ENCODE measurements around the gene RTKN2. TPM values are rescaled to one million over a fixed set of nuclear protein-coding genes. Genes with fewer than 3 reads are reported as not detected.

RTKN2 gene
- total and polyA plus RNA-seq, 2 donors (not counting 1 experiment from before 2014, with no cell fraction given) = 0.07 to 0.22 TPM

DNA sequence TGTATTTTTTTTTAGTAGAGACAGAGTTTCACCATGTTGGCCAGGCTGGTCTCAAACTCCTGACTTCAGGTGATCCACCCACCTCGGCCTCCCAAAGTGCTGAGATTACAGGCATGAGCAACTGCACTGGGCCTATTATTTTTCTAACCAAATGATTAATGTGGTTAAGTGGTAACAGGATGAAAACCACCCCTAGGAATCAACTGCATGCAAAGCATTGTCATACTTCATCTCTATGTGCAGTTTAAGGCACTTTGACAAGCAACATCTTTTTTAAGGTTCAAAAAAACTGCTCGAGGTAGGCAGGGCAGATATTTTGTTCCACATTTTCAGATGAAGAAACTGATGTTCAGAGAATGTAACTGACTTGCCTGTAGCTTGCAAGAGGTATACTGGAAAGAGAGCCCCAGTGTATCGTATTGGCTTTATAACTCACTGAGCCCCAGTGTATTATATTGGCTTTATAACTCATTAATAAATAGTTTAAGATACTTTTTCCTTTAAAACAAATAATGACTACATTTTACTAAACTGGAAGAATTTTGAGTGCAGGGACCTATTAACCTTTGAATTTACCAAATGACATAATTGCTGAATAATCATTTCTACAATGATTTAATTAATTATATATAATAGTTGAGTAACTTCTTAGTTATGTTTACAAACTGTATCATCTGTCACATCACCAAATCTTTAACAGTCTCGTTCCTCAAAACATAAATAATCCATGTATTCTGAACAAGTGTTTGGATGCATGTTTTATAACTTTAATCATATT is 38.1 kb downstream of the RTKN2 start:
- no peak overlapping the region for H3K4me3 Mint-ChIP-seq
- H2AFZ ChIP-seq (ENCODE audit: insufficient read depth, low read depth, low read length, poor library complexity, severe bottlenecking) = no peak overlapping the region
- POLR2A ChIA-PET = no interaction called here
- H3K4me1 Mint-ChIP-seq = peaks cover 2% of the 10 kb centered on the region
- no peak overlapping the region for H3K9ac ChIP-seq (ENCODE audit: low read length)
- H3K79me2 ChIP-seq (ENCODE audit: control insufficient read depth, insufficient read depth, low read length) = no peaks in the 10 kb centered on the region
- DNase-seq = no peak
- H3K27ac ChIP-seq (ENCODE audit: low read length in 2 of 2) = no peak overlapping the region
- whole genome bisulfite sequencing (ENCODE audit: insufficient coverage) = no CpG with 5 or more reads among the region's 4 CpGs
- H4K20me1 ChIP-seq (ENCODE audit: control insufficient read depth, insufficient read depth, low read length, poor library complexity, severe bottlenecking) = no peaks in the 10 kb centered on the region
- H3K9me3 ChIP-seq (ENCODE audit: control extremely low read depth in 1 of 3, control insufficient read depth in 2 of 3, insufficient read depth in 1 of 3, low read length in 2 of 3) = no peaks in the 10 kb centered on the region
- H3K9me3 Mint-ChIP-seq (ENCODE audit: insufficient read depth) = no peaks in the 10 kb centered on the region
- no peaks in the 10 kb centered on the region for H3K27me3 Mint-ChIP-seq
- intact Hi-C loops (cut with micrococcal nuclease) = no loop called here
- H3K4me3 ChIP-seq (ENCODE audit: control extremely low read depth in 1 of 5, extremely low read depth in 1 of 5, insufficient read depth in 1 of 5, low read depth in 2 of 5, low read length in 4 of 5) = no peak overlapping the region
- no peaks in the 10 kb centered on the region for H3K4me1 ChIP-seq (ENCODE audit: control insufficient read depth in 2 of 2, insufficient read depth in 2 of 2, low read length in 2 of 2)
- no peak for ATAC-seq (ENCODE audit: low read depth)
- TF ChIP-seq, protein P1, sequence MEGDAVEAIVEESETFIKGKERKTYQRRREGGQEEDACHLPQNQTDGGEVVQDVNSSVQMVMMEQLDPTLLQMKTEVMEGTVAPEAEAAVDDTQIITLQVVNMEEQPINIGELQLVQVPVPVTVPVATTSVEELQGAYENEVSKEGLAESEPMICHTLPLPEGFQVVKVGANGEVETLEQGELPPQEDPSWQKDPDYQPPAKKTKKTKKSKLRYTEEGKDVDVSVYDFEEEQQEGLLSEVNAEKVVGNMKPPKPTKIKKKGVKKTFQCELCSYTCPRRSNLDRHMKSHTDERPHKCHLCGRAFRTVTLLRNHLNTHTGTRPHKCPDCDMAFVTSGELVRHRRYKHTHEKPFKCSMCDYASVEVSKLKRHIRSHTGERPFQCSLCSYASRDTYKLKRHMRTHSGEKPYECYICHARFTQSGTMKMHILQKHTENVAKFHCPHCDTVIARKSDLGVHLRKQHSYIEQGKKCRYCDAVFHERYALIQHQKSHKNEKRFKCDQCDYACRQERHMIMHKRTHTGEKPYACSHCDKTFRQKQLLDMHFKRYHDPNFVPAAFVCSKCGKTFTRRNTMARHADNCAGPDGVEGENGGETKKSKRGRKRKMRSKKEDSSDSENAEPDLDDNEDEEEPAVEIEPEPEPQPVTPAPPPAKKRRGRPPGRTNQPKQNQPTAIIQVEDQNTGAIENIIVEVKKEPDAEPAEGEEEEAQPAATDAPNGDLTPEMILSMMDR (IDR thresholded peaks at IDR 0.05) = no peak
- no peak for TF ChIP-seq EZH2 (IDR thresholded peaks at IDR 0.05; ENCODE audit: borderline replicate concordance, insufficient read depth, low read depth, low read length, poor library complexity, severe bottlenecking)
- H3K27ac Mint-ChIP-seq = no peak overlapping the region
- H3K27me3 ChIP-seq (replicated peaks in 1 of 4; ENCODE audit: control extremely low read depth in 1 of 4, control insufficient read depth in 3 of 4, insufficient read depth in 4 of 4, low read length in 3 of 4) = no peaks in the 10 kb centered on the region
- CTCF ChIA-PET = interaction anchor here (0.8 kb wide), 1 partner anchor 15 kb away, joined by 3 read pairs; no protein-coding TSS in a partner anchor
- H3K36me3 ChIP-seq (replicated peaks in 1 of 2; ENCODE audit: control extremely low read depth in 1 of 2, control insufficient read depth in 1 of 2, extremely low read depth in 1 of 2, insufficient read depth in 2 of 2, low read length in 1 of 2) = no peaks in the 10 kb centered on the region
- no peak overlapping the region for H3K4me2 ChIP-seq (replicated peaks; ENCODE audit: low read depth, low read length, poor library complexity, severe bottlenecking)

DNA sequence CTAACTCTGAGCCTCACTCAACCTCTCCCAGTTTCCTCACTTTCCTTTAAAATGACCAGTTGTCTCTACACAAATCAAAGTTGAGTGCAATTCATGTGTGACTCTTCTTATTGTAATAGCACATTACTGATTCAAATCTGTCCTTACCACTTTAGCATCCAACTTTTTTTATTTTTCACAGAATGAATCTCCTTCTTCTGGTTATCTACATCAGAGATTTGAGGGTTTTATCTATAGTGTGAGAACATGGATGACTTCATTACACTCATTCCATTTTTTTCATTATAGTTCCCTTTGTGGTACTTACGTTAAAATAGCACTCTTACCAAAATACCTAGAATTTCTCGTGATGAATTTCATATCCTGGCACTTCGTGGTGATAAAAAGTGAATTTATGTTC is 43.3 kb downstream of the RTKN2 start:
- no CpG with 5 or more reads among the region's 3 CpGs for WGBS (ENCODE audit: insufficient coverage)
- H3K36me3 ChIP-seq (replicated peaks in 1 of 2; ENCODE audit: control extremely low read depth in 1 of 2, control insufficient read depth in 1 of 2, extremely low read depth in 1 of 2, insufficient read depth in 2 of 2, low read length in 1 of 2) = no peaks in the 10 kb centered on the region
- H2AFZ ChIP-seq (ENCODE audit: insufficient read depth, low read depth, low read length, poor library complexity, severe bottlenecking) = no peak overlapping the region
- Mint-ChIP-seq H3K4me3 (no peak overlapping the region), H3K4me1 (no peaks in the 10 kb centered on the region), H3K9me3 (ENCODE audit: insufficient read depth) (no peaks in the 10 kb centered on the region), H3K27me3 (no peaks in the 10 kb centered on the region), H3K27ac (no peak overlapping the region)
- no peaks in the 10 kb centered on the region for H3K9me3 ChIP-seq (ENCODE audit: control extremely low read depth in 1 of 3, control insufficient read depth in 2 of 3, insufficient read depth in 1 of 3, low read length in 2 of 3)
- no peaks in the 10 kb centered on the region for H3K27me3 ChIP-seq (replicated peaks in 1 of 4; ENCODE audit: control extremely low read depth in 1 of 4, control insufficient read depth in 3 of 4, insufficient read depth in 4 of 4, low read length in 3 of 4)
- intact Hi-C loops (cut with micrococcal nuclease) = no loop called here
- CTCF ChIA-PET = no interaction called here
- no peaks in the 10 kb centered on the region for H4K20me1 ChIP-seq (ENCODE audit: control insufficient read depth, insufficient read depth, low read length, poor library complexity, severe bottlenecking)
- DNase-seq (no peak), ATAC-seq (ENCODE audit: low read depth) (no peak)
- H3K4me1 ChIP-seq (ENCODE audit: control insufficient read depth in 2 of 2, insufficient read depth in 2 of 2, low read length in 2 of 2) = no peaks in the 10 kb centered on the region
- no peak overlapping the region for H3K4me2 ChIP-seq (replicated peaks; ENCODE audit: low read depth, low read length, poor library complexity, severe bottlenecking)
- no peak overlapping the region for H3K27ac ChIP-seq (ENCODE audit: low read length in 2 of 2)
- no peak overlapping the region for H3K4me3 ChIP-seq (ENCODE audit: control extremely low read depth in 1 of 5, extremely low read depth in 1 of 5, insufficient read depth in 1 of 5, low read depth in 2 of 5, low read length in 4 of 5)
- TF ChIP-seq, protein P1 (IDR thresholded peaks at IDR 0.05) = no peak
- no peak for TF ChIP-seq EZH2 (IDR thresholded peaks at IDR 0.05; ENCODE audit: borderline replicate concordance, insufficient read depth, low read depth, low read length, poor library complexity, severe bottlenecking)
- no peaks in the 10 kb centered on the region for H3K79me2 ChIP-seq (ENCODE audit: control insufficient read depth, insufficient read depth, low read length)
- no peak overlapping the region for H3K9ac ChIP-seq (ENCODE audit: low read length)
- POLR2A ChIA-PET = no interaction called here
